GM11168 (cell line): ENCODE data around the gene VWA3A.

Experiments used
- in situ Hi-C: fragments of 300-500 bp; cut with MboI; formaldehyde crosslinking; loops from one replicate; pipeline ENCODE4 v1.12.0; 2022; ENCODE audit warnings: low sequenced_read_pairs; ENCODE audit not compliant: unreplicated experiment

Gene VWA3A

DNA sequence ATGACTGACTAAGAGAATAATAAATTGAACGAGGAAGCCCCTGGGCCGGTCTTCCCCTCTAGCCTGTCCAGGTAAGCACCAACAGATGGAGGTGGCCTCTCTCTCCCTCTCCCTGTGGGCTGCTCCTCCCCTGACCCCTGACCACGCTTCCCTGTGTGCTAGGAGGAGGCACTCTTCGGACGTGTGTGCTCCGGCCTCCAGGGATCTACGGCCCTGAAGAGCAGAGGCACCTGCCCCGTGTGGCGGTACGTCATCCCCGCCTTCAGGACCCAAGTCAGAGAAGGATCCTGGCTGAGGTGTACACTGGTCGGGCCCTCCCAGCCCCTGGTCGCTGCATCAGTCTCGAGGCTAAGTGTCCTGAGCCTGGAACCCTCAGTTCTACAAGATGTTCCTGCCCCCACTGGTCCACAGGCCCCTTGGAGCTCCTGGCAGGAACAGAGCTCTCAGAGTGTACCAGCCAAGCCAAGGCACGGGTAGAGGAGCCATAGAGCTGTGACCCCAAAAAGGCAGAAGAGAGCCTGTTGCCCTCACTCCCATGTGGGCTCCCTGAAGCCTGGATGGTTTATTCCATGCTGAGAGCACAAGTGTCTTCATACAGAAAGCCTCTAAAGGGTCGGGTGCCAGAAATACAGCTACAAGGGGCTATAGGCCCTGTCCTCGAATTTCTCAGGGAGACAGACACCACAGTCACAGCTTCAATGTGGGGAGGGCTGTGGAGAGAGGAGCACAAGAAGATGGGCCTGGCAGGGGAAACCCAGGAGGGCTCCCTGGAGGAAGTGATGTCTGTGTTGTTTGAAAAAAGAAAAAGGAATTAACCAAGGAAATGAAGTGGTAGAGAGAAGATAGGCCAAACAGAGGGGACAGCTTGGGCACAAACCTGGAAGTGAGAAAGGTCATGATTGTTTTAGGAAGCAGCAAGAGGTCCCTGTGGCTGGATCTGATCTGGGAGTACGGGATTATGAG, 85.9 kb downstream of the VWA3A start:
- in situ Hi-C loops = no loop called here

DNA sequence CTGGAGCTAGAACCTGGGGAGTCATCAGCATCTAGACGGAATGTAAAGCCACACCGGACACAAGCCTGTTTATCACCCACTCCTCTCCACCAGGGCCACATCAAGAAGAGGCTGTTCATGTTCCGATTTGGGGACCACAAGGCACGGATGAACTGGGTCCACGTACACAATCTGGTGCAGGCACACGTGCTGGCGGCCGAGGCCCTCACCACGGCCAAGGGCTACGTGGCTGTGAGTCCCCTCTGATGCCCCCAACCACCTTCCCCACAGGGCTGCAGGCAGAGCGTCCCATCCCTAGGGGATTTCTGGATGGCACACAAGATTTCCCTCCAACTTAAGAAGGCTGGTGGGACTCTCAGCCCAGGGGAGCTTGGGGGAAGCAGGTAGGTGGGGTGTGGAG, 89.1 kb downstream of the VWA3A start:
- in situ Hi-C loops = loop anchor here (10.0 kb wide), 1 partner anchor 77 kb away; no protein-coding TSS in a partner anchor

DNA sequence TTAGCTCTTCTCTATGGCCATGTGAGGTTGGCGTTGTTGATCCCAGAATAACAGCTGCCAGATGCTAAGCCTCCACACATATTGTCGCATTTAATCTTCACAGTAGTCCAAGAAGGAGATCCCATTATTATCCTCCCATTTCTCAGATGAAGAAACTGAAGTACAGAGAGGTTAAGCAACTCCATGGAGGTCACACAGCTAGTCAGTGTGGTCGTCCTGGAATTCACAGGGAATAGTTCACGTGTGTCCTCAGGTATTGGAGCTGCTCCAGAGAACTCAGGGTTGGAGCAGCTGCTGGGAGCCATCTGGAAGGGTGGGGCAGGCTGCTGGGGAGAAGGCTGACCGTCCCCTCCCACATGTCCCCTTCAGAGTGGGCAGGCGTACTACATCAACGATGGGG, 89.5 kb downstream of the VWA3A start:
- in situ Hi-C loops = loop anchor here (10.0 kb wide), 1 partner anchor 77 kb away; no protein-coding TSS in a partner anchor

DNA sequence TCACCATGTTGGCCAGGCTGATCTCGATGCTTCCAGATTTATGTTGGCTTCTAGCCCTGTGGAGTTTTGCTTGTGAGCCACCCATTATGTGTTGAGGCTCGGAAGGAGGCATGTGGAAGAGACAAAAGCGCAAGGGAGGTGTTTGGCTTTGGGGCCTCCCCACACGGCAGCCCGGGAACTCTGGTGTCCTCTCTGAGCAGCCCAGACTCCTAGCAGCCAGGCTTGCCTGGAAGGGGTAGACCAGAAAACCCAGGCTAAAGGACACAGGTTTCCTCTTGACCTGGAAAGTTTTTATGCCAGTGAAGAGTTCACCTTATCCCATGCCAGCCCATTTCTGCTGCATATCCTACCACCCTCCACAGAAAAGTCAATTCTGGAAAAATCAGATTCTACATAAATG, 91.0 kb downstream of the VWA3A start:
- in situ Hi-C loops = loop anchor here (10.0 kb wide), 1 partner anchor 79 kb away; no protein-coding TSS in a partner anchor

DNA sequence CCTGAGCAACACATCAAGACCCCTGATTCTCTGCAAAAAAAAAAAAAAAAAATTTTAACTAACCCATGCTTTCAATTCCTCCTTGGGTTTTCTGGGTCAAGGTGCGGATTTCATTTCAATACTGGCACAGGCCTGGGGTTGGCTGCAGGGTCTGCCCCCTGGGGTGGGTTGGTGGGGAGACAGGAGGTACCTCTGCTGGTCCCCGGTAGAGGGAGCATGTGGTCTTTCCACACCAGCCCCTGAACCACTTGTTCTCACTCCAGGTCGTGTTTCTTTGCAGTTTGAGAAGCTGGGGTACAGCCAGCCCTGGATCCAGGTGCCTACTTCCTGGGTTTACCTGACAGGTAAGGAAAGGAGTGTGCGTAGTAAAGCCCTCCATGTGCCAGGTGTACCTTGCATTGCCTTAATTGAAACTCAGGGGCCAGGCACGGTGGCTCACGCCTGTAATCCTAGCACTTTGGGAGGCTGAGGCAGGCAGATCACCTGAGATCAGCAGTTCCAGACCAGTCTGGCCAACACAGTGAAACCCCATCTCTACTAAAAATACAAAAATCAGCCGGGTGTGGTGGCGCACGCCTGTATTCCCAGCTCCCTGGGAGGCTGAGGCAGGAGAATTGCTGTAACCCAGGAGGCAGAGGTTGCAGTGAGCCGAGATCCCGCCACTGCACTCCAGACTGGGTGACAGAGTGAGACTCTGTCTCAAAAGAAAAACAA, 91.7 kb downstream of the VWA3A start:
- in situ Hi-C loops = loop anchor here (10.0 kb wide), 1 partner anchor 79 kb away; no protein-coding TSS in a partner anchor

DNA sequence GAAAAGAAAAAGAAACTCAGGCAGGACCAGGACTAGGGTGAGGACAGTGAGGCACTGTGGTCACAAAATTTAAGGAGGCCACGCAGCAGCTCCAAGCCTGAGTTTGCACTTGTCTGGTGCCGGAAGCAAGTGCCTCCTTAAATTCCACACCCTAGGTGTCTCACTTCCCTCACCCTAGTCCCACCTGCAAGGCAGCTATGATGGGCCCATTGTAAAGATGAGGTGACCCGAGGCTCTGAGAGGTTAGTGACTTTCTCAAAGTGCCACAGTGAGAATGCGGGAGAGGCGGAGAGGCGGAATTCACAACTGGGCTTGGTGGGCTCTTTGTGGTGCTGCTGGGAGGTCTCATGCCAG, 92.3 kb downstream of the VWA3A start:
- in situ Hi-C loops = loop anchor here (10.0 kb wide), 1 partner anchor 80 kb away; no protein-coding TSS in a partner anchor

DNA sequence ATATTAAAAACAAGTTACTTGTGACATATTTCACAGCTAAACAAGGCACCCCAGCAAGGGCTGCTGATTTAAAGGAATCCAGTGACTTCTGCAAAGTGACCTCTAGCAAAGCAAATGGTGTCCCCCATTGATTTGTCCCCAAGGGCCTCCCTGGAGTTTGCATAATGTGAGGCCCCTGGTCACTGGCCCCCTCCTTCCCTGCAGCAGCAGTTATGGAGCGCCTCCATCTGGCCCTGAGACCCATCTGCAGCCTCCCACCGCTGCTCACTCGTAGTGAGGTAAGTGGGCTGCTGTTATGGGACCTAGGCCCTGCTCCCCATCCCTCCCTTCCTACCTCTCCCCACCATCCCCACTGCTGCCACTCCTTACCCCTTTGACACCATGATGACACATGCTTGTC, 94.2 kb downstream of the VWA3A start:
- in situ Hi-C loops = loop anchor here (10.0 kb wide), 1 partner anchor 82 kb away; no protein-coding TSS in a partner anchor

DNA sequence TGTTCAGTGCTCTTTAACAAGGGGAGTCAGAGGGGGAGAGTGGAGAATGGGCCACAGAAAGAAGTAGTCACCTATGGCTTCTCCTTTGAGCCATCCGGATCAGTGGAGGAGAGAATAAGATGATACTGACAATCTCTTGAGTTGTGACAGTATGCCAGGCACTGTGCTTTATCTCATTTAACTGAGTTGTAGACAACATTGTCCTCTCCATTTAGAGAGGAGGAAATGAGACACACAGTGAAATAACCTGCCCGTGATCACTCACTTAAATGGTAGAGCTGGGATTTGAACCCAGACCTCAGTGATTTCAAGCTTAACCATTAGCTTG, 95.9 kb downstream of the VWA3A start:
- in situ Hi-C loops = loop anchor here (10.0 kb wide), 1 partner anchor 83 kb away; no protein-coding TSS in a partner anchor

DNA sequence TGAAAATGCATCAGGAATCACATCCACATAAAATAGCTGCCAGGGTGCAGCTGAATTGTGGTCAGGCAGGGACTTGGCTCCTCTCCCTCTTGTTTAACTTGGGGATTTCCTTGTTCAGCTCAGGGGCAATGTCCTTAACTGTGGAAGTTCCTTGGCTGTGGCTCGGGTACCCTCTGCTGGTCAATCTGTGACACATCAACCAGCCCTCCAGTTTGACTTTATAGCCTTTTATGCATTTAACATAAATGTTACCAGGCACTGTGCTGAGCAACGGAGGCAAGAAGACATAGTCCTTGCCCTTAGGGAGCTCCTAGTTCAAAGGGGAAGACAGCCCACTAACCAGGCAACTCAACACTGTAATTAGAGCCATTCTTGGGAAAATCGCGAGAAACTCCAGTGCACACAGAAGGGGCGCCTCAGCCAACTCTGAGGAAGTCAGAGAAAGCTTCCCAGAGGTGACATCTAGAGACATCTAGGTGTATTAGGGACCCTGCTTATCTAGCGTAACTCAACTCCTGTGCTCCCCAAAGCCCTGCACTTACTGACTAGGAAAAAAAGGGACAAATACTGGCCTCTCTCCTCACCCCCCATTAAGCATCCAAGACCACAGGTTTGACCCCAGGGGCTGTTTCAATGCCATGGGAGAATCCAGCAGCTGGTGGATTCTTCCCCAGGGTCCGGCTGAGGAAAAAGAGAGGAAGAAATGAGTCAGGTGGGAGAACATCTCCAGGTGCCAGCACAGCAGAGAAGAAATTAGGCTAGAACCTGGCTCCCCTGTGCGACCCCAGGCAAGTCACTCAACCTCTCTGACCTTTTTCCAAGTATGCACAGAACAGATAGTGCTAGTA, 96.5 kb downstream of the VWA3A start:
- in situ Hi-C loops = loop anchor here (10.0 kb wide), 1 partner anchor 84 kb away; no protein-coding TSS in a partner anchor

DNA sequence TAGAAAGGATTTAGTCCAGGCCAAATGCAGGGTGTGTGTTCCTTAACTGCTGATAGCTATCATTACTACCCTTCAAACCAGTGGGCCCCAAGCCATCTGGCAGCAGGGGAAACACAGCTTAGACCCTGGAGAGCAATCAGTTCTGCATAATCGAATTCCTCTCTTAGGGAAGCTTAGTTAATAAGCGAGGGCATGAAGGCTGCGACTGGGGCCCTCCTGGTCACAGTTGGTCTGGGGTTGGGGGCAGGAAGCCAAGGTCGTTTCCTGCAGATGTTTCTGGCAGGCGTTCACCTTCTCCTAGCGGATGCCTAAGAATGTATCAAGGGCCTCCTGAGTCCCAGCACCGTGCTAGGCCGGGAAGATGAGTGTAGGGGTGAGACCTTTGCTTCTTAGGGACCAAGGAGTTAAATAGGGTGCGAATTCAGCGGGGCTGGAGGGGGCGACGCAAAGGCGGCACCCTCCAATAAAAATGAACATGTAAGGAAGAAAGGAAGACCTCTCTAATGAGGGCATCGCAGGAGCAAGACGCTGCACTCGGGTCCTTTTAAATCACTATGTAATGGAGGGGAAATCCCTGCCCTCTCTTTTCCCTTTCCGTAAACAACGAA, 97.2 kb downstream of the VWA3A start:
- in situ Hi-C loops = loop anchor here (10.0 kb wide), 1 partner anchor 85 kb away; no protein-coding TSS in a partner anchor

DNA sequence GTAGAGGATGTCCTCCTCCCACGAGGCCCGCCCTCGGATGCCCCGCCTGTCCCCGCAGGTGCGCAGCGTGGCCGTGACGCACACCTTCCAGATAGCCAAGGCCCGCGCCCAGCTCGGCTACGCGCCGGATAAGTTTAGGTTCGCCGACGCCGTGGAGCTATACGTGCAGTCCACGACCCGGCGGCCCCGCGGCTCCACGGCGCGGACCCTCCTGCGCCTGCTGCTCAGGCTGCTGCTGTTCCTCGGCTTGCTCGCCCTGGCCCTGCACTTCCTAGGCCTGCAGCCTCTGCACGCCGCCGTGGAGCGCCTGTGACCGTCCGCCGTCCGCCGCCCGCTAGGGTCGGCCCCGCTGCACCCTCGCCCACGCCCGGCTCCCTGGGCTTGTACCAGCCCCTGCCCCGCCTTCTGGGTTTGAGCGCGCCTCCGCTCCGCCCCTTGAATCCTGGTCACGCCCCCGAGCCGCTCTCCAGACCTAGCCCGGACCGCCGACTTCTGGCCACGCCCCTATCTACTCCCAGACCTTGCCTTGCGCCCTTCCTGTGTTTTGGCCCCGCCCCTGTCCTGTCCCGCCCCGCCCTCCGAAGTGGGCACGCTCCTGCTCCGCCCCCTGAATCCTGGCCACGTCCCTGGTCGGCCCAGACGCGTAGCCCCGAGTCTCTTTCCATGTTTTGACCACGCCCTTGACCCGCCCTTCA, 97.9 kb downstream of the VWA3A start:
- in situ Hi-C loops = no loop called here

DNA sequence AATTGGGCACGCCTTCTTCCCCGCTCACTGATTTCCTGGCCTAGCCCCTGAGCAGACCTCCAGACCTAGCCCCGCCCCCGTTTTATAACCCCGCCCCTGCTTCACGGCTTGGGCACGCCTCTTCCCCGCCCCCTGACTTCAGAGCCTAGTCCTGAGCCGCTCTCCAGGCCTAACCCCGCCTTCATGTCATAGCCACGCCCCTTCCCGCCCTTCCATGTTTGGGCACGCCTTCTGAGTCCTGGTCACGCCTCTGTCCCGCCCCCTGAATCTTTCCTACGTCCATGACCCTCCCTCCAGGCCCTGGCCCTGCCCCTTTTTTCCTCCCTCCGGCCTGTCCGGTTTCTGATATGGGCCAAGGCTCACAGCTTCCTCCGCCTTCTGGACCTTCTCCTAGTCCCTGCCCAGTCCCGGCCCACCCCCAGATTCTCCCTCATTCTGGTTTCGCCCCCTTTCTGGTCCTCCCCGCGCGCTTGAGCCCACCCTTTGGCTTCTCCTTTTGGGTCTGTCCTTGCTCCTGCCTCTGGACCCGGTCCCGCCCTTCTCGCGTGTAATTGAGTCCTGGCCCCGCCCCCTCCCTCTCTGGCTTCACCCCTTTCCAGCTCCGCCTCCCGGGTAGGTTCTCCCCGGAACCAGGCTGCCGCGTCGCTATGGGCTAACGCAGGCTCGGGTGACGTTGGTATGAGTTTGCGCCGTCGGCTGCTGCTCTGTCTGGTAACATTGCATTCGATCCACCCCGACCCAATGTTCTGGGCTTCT, 98.6 kb downstream of the VWA3A start:
- in situ Hi-C loops = no loop called here

DNA sequence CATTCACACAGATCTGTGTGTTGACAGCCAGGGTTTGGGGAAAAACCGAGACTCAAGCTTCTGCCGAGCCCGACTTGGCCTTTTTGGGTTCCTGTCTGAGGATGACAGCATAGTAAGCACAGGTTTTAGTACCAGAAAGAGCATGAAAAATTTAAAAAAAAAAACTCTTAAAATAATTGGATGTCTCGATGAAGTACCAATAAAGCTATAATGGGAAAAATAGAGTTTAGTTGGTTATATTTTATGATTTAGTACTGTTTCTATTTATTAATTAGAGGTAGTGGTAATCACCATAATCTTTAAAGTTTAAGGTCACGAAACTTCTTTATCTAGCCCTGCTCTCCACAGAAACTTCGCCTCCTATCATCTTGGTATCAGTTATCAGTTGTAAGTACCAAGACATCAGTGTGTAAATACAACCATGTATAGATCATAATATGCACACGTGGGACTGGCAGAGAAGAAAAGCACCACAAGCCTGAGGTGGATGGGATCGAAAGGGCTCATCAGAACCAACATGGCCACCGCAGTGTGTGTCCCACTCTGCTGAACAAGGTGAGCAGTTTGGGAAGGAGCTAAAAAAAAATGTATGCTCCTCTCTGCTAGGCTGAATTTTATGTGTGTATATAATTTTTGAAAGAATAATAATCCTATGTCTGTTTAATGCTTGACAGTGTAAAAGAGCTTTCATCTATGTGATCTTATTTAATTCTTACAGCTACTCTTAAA, 99.4 kb downstream of the VWA3A start:
- in situ Hi-C loops = no loop called here

DNA sequence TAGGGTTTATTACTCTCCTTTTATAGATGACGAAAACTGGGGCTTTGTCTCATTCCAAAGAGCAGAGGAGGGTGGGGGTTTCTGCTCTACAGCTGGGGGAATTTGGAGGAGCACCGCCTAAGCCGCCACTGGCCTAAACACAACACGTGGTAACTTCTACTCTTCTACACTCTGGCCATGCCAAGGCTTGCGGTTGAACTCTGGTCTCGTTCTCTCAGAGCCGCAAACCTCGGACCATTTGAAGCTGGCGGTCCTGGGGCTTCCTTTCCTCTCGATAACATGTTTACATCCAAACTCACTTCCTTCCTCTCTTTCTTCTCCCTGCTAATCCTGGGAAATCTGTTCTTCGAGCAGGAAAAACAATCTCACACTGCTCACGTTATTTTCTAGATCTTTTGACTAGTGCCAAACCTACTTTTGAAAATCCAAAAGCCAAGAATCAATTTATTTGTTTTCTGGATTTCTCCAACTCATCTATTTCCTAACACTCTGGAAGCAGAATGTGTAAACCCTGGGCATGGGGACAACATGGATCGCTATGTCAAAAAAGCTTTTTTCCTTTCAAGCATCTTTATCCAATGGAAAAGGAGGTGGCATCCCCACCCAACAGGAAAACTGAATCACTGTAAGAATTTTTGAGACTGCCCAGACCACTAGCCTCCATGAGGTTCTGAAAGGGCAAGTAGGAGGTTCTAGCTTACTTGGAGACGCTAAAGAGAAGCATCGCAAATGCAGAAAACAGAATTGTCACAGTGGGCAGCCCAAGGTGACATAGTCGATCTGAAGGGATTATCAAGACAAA, 100.1 kb downstream of the VWA3A start:
- in situ Hi-C loops = no loop called here

DNA sequence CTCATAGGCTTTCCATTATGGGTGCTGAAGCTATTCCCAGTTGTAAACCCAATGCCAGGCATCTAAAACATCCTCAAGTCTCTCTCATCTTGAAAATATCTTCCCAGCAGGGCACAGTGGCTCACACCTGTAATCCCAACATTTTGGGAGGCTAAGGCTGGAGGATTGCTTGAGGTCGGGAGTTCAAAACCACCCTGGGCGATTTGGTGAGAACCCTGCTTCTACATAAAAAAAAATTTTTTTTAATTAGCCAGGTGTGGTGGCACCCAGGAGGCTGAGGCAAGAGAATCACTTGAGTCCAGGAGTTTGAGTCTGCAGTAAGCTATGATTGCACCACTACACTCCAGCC, 100.7 kb downstream of the VWA3A start:
- in situ Hi-C loops = no loop called here

DNA sequence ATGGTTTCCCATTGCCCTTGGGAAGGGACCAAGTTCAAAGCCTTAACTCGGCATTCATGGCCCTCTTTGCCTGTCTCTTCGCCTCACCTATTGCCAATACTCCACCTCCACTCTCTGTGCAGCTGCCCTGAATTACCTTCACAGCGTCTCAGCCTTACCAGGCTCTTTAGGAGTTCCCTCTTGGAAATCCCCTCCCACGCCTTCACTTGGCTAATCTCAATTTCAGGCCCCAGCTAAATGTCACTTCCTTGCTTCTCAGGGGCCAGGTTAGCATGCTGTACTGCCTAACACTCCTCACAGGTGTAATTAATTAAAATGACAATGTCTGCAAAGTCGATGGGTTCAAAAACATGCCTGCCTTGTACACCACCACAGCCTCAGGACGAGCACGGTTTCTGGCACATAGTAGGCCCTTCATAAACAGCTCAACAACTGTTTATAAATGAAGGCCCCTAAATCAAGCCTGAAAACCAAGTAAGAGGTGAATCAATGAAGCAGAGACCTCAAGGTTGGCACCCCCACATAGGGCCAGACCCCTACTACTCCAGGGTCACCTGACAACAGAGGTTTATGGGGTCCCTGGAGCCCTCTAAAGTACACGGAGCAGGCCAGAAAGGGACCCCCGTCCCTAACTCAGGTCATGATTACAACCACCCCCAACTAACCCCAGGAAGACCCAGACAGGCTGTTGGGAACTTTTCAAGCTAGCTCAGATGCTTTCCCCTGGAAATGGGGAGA, 102.5 kb downstream of the VWA3A start:
- in situ Hi-C loops = no loop called here

DNA sequence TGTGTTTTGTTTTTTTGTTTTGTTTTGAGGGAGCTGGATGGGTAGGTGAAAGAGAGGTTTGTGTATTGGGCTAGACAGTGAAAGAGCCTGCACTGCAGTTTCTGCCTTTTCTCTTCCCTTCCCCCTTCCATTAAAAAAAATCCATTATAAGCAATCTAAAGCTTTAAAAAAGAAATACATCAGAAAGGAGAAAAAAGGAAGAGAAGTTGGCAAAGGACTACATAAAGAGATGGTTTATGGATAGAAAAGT, 103.0 kb downstream of the VWA3A start:
- in situ Hi-C loops = no loop called here
